K562 (cell line): ENCODE data around the gene RPP25. TPM values are rescaled to one million over a fixed set of nuclear protein-coding genes. Genes with fewer than 3 reads are reported as not detected.

Experiments
- CTBP1 ChIP-seq: fragments of 450-650 bp; IDR thresholded peaks from 2 replicates; pipeline ENCODE4 v1.6.1; 2016; ENCODE audit warnings: borderline replicate concordance
- CXXC5 ChIP-seq: fragments of 250-450 bp; sonication (Bioruptor Pico); IDR thresholded peaks from 2 replicates; pipeline ENCODE4 v1.8.0; 2022; ENCODE audit warnings: inconsistent platforms, mild to moderate bottlenecking, moderate library complexity
- MAFF ChIP-seq: IDR thresholded peaks from 2 replicates; pipeline ENCODE4 v1.6.1; 2012; ENCODE audit warnings: low read length, improper control_type of control experiment
- NKRF ChIP-seq: fragments of 450-650 bp; IDR thresholded peaks from 2 replicates; pipeline ENCODE4 v1.6.1; 2016; ENCODE audit warnings: borderline replicate concordance
- RB1 ChIP-seq: fragments of 450-650 bp; IDR thresholded peaks from 2 replicates; pipeline ENCODE4 v1.6.1; 2017; ENCODE audit warnings: low read depth, mild to moderate bottlenecking
- TEAD4 ChIP-seq, 2 experiments: sonication (generic) in 1 of 2; formaldehyde crosslinking in 1 of 2; IDR thresholded peaks; 2 replicates each; pipeline versions ENCODE4 v1.6.1 to v1.8.0; 2012 to 2022; ENCODE audit warnings: borderline replicate concordance in 1 of 2, inconsistent platforms in 1 of 2, low read length in 1 of 2, mild to moderate bottlenecking in 1 of 2, missing genetic modification reagents in 1 of 2
- ZNF766 ChIP-seq: fragments of 200-800 bp; sonication (Bioruptor generic); conservative IDR thresholded peaks from 2 replicates; pipeline ENCODE4 v1.6.1; 2016; ENCODE audit warnings: missing genetic modification characterization, missing compliant biosample characterization
- polyA plus RNA-seq, 8 experiments: library from polyadenylated mRNA; depleted of rRNA in 4 of 8; stranded (reverse) in 5 of 8; unstranded in 3 of 8; fragments of >200 nt; fragmentation: Nextera tagmentation in 2 of 8; fragmentation: Illumina TruSeq in 1 of 8; extraction: Ambion mirVana in 2 of 8; extraction: Trizol in 1 of 8; gene quantifications; 2 replicates each; pipeline versions ENCODE4 v1.2.1 to v1.2.3, GENCODE V29; 2011 to 2014; ENCODE audit warnings: inconsistent platforms in 1 of 8, missing spikeins in 1 of 8
- total RNA-seq, 7 experiments: library from RNA; depleted of rRNA in 6 of 7; stranded (reverse); fragments of >200 nt in 6 of 7; fragmentation: Illumina TruSeq in 2 of 7; extraction: Trizol in 2 of 7; gene quantifications; 2 replicates each; pipeline versions ENCODE4 v1.2.1 to v1.2.3, GENCODE V29; 2011 to 2021; ENCODE audit warnings: low replicate concordance in 1 of 7
- TF ChIP-seq, protein P1 (sequence below), 2 experiments: fragments of 450-650 bp; formaldehyde crosslinking in 1 of 2; IDR thresholded peaks; 2 replicates each; pipeline versions ENCODE4 v1.4.0 to v1.6.1; 2014 to 2020; ENCODE audit warnings: mild to moderate bottlenecking in 2 of 2, borderline replicate concordance in 1 of 2, low read depth in 1 of 2

The RPP25 gene
- total and polyA plus RNA-seq, 9 of the 15 experiments (the other 6 are each of a cell fraction or from before 2014, with no cell fraction given) = 1.1 to 12.3 (median 5.6) TPM

DNA sequence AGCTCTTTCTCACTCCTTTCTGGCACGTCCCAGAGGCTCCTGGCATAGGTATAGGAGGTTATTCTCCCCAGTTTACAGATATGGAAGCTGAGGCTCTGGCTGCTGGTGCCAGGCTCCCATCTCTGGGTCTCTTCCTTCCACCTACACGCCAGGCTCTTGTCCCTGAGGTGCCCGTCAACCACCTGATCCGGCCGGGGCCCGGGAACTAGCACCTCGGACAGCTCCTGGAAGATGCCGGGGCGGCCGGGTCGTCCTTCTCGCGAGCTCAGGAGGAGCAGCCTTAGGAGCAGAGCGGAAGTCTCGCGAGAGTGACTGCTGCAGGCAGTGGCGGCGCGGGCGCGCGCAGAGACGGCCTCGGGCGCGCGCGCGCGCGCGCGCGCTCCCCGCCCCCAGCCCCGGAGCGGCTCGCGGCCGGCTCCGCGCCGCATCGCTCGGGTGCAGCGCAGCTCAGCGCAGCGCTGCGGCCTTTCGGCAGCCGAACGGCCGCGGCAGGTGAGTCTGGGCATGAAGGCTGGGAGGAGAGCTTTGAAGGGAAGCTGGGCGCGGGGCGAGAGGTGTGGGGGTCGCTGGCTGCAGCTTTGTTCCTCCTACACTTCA lies 38.7 kb upstream of the RPP25 start, which contains the start of gene SCAMP5 (continued):
- TF ChIP-seq, protein P1, sequence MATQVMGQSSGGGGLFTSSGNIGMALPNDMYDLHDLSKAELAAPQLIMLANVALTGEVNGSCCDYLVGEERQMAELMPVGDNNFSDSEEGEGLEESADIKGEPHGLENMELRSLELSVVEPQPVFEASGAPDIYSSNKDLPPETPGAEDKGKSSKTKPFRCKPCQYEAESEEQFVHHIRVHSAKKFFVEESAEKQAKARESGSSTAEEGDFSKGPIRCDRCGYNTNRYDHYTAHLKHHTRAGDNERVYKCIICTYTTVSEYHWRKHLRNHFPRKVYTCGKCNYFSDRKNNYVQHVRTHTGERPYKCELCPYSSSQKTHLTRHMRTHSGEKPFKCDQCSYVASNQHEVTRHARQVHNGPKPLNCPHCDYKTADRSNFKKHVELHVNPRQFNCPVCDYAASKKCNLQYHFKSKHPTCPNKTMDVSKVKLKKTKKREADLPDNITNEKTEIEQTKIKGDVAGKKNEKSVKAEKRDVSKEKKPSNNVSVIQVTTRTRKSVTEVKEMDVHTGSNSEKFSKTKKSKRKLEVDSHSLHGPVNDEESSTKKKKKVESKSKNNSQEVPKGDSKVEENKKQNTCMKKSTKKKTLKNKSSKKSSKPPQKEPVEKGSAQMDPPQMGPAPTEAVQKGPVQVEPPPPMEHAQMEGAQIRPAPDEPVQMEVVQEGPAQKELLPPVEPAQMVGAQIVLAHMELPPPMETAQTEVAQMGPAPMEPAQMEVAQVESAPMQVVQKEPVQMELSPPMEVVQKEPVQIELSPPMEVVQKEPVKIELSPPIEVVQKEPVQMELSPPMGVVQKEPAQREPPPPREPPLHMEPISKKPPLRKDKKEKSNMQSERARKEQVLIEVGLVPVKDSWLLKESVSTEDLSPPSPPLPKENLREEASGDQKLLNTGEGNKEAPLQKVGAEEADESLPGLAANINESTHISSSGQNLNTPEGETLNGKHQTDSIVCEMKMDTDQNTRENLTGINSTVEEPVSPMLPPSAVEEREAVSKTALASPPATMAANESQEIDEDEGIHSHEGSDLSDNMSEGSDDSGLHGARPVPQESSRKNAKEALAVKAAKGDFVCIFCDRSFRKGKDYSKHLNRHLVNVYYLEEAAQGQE (IDR thresholded peaks at IDR 0.05; ENCODE audit: borderline replicate concordance) = peak; percentile 100
- TF ChIP-seq, protein P1 (CRISPR knock-in tag; IDR thresholded peaks at IDR 0.05; ENCODE audit: low read depth) = peak; percentile 99
- TF ChIP-seq TEAD4 (IDR thresholded peaks at IDR 0.05; ENCODE audit: low read length) (peak; percentile 41; the same call in 1 of the 2 replicates), TEAD4 (CRISPR knock-in tag; IDR thresholded peaks at IDR 0.05; ENCODE audit: borderline replicate concordance) (peak; percentile 83), NKRF (peak; percentile 44; the same call in 1 of the 2 replicates), CTBP1 (peak; percentile 34; the same call in 1 of the 2 replicates), CXXC5 (CRISPR knock-in tag) (peak; percentile 84), RB1 (peak; percentile 84), MAFF (peak; percentile 50; the same call in 1 of the 2 replicates), ZNF766 (CRISPR knock-in tag) (peak; percentile 96)
